NT2/D1 (cell line): Measurements from ENCODE around the gene GNAT3.

Experiments
- DNase-seq: peaks from one replicate; pipeline ENCODE4 v3.0.0-alpha.2; 2011; ENCODE audit warnings: low read depth, low spot score
- H3K27me3 ChIP-seq: 2 replicates; pipeline ENCODE4 v1.6.0; 2011; ENCODE audit warnings: mild to moderate bottlenecking; ENCODE audit not compliant: insufficient read length, insufficient read depth
- H3K36me3 ChIP-seq: 2 replicates; pipeline ENCODE4 v1.6.1; 2011; ENCODE audit warnings: mild to moderate bottlenecking, low read length, mixed read lengths; ENCODE audit not compliant: insufficient read depth, insufficient read length
- H3K4me1 ChIP-seq: 2 replicates; pipeline ENCODE4 v1.5.1; 2011; ENCODE audit not compliant: insufficient read depth, insufficient read length
- H3K4me3 ChIP-seq: 2 replicates; pipeline ENCODE4 v1.5.1; 2011; ENCODE audit warnings: low read depth; ENCODE audit not compliant: insufficient read length
- H3K9ac ChIP-seq: 2 replicates; pipeline ENCODE4 v1.6.0; 2011; ENCODE audit warnings: low read depth; ENCODE audit not compliant: insufficient read length
- H3K9me3 ChIP-seq: 2 replicates; pipeline ENCODE4 v1.5.1; 2011; ENCODE audit warnings: mild to moderate bottlenecking, low read length; ENCODE audit not compliant: insufficient read depth
- SUZ12 ChIP-seq: IDR thresholded peaks from 2 replicates; pipeline ENCODE4 v1.6.1; 2011; ENCODE audit not compliant: insufficient read length, insufficient read depth; ENCODE audit errors: extremely low read depth
- YY1 ChIP-seq: IDR thresholded peaks from 2 replicates; pipeline ENCODE4 v1.6.1; 2011; ENCODE audit not compliant: insufficient read length, insufficient read depth
- ZNF274 ChIP-seq: IDR thresholded peaks from 2 replicates; pipeline ENCODE4 v1.6.1; 2011; ENCODE audit warnings: mild to moderate bottlenecking, low read depth, low read length

The GNAT3 gene

GRCh38 chr7:80449836-80450235 lies 62.0 kb downstream of the GNAT3 start:
- Histone ChIP-seq H3K36me3 (no peaks in the 10 kb centered on the region), H3K27me3 (no peaks in the 10 kb centered on the region), H3K9me3 (no peaks in the 10 kb centered on the region), H3K9ac (no peak overlapping the region), H3K4me3 (no peak overlapping the region), H3K4me1 (no peaks in the 10 kb centered on the region)
- no peak for DNase-seq
- TF ChIP-seq ZNF274 = no peak
- no peak for TF ChIP-seq SUZ12
- TF ChIP-seq YY1 = no peak

DNA sequence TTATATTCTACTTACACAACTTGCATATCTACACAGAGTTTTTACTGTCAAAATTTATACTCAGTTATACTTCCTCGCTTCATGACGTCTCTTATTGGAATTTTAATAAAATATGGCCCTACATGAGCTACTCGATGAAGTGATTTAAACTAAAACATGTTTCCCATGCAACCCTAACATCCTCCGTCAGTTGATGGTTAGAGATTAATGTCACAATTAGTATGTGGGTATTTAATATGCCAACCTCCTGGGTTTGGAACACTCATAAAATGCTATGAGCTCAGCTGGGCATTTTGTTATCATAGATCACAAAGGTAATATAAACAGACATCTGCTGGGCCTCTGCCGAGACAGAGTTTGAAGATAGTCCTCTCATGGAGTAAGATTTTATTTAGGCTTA lies 66.5 kb downstream of the GNAT3 start:
- no peak for TF ChIP-seq YY1
- TF ChIP-seq ZNF274 = no peak
- TF ChIP-seq SUZ12 = no peak
- no peak for DNase-seq
- Histone ChIP-seq H3K4me3 (no peak overlapping the region), H3K36me3 (no peaks in the 10 kb centered on the region), H3K27me3 (no peaks in the 10 kb centered on the region), H3K9ac (no peak overlapping the region), H3K9me3 (no peaks in the 10 kb centered on the region), H3K4me1 (no peaks in the 10 kb centered on the region)

- no peaks in the 10 kb centered on the region for H3K9me3 ChIP-seq
- no peaks in the 10 kb centered on the region for H3K36me3 ChIP-seq
- TF ChIP-seq SUZ12 (no peak), YY1 (no peak), ZNF274 (no peak)
- no peaks in the 10 kb centered on the region for H3K27me3 ChIP-seq
- H3K4me1 ChIP-seq = no peaks in the 10 kb centered on the region
- DNase-seq = no peak
- H3K4me3 ChIP-seq = no peak overlapping the region
- no peak overlapping the region for H3K9ac ChIP-seq
Observed at GRCh38 chr7:80444811-80445210, 67.1 kb downstream of the GNAT3 start.

DNA sequence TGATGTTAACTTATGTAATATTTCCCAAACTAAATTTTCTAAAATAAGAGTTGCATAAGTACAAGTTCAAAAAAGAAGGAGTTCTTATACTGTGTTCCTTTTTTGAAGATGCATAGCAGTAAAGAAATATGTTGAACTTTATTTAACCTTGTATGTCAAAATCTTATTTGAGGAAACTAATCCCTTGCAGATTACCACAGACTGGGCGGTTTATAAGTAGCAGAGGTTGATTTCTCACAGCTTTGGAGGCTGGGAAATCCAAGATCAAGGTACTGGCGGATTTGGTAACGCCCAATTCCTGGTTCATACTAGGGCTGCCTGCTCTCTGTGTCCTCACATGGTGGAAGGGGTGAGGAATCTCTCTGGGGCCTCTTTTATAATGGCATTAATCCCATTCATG lies 68.5 kb downstream of the GNAT3 start:
- TF ChIP-seq YY1 (no peak), SUZ12 (no peak)

DNA sequence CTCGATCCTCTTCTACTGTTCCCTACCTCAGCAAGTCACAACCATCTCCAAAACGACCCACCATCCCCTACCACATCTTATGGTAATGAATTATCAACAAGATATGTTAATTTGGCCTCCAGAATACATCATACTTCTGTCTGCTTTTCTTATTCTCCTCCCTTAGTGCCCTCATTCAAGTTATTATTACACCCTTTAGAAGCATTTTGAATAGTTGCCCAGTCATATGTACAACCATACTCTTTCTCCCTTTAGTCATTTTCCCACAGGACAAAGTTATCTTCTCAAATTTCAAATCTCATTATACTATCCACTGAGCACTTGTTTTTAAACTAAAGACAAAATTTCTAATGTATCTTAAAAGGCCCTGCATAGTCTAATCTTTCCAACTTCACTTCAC lies 71.0 kb downstream of the GNAT3 start:
- DNase-seq = no peak
- H3K9ac ChIP-seq = no peak overlapping the region
- H3K4me1 ChIP-seq = no peaks in the 10 kb centered on the region
- no peaks in the 10 kb centered on the region for H3K36me3 ChIP-seq
- no peak overlapping the region for H3K4me3 ChIP-seq
- no peak for TF ChIP-seq ZNF274
- no peak for TF ChIP-seq SUZ12
- TF ChIP-seq YY1 = no peak
- no peaks in the 10 kb centered on the region for H3K27me3 ChIP-seq
- H3K9me3 ChIP-seq = no peaks in the 10 kb centered on the region

More for the DNA sequence above, 68.5 kb downstream of the GNAT3 start:
- no peaks in the 10 kb centered on the region for H3K9me3 ChIP-seq
- no peak for DNase-seq
- no peaks in the 10 kb centered on the region for H3K4me1 ChIP-seq
- no peaks in the 10 kb centered on the region for H3K36me3 ChIP-seq
- H3K27me3 ChIP-seq = no peaks in the 10 kb centered on the region
- no peak overlapping the region for H3K4me3 ChIP-seq
- no peak overlapping the region for H3K9ac ChIP-seq

- no peak for DNase-seq
Observed at GRCh38 chr7:80439894-80440821, 71.7 kb downstream of the GNAT3 start.

GRCh38 chr7:80435521-80435920 lies 76.3 kb downstream of the GNAT3 start:
- Histone ChIP-seq H3K4me3 (no peak overlapping the region), H3K4me1 (no peaks in the 10 kb centered on the region), H3K9ac (no peak overlapping the region), H3K36me3 (no peaks in the 10 kb centered on the region), H3K27me3 (no peaks in the 10 kb centered on the region), H3K9me3 (peaks cover 3% of the 10 kb centered on the region; the same call in 1 of the 2 replicates)
- no peak for TF ChIP-seq YY1
- no peak for TF ChIP-seq SUZ12
- no peak for TF ChIP-seq ZNF274
- no peak for DNase-seq

More at GRCh38 chr7:80439894-80440821, 71.7 kb downstream of the GNAT3 start:
- H3K9ac ChIP-seq = no peak overlapping the region
- H3K9me3 ChIP-seq = no peaks in the 10 kb centered on the region
- TF ChIP-seq SUZ12 (no peak), ZNF274 (no peak), YY1 (no peak)
- H3K27me3 ChIP-seq = no peaks in the 10 kb centered on the region
- no peaks in the 10 kb centered on the region for H3K4me1 ChIP-seq
- H3K4me3 ChIP-seq = no peak overlapping the region
- no peaks in the 10 kb centered on the region for H3K36me3 ChIP-seq
